Hepatic stellate cell (primary cell): Measurements from ENCODE around the gene FAM9C.
"Not testable (repeated sequence)": the region's sequence is repeated elsewhere in the genome, so short reads cannot be mapped to it uniquely, and the experiment has no call there.

Experiments
- DNase-seq: peaks from one replicate; pipeline ENCODE4 v3.0.0; 2011; ENCODE audit warnings: low spot score

The FAM9C gene

DNA sequence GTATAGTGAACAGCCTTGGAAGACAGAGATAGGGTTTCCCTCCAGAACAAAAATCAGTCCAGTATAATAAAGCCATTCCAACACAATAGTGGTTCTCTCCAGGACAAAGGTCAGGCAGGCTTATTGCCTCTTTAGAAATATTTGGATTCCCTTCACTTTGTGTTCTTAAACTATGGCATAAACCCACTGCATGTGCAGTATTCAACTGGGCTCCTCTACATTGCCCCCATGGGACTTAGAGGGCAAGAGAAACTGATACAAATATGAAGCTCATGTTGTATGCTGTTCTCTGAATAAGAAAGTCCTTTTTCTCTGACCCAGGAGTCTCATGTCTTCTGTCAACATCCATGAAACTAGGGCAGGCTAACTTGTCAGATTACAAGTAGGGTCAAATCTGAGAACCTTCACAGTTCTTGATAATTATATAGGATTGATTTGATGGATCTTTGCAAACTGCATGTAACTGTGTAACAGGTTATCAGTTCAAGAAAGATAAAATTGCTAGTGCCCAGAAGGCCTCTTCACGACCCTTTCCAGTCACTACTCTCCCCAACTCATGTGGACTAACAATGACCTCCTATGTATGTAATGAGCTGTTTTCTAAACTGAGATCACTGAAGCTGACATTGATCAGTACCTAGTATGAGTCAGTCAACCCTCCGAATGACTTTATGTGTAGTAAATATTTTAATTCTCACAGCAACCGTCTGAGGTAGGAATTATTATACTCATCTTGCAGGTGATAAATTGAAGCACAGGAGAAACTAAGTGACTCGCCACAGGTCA lies 31.9 kb upstream of the FAM9C start:
- no peak for DNase-seq

DNA sequence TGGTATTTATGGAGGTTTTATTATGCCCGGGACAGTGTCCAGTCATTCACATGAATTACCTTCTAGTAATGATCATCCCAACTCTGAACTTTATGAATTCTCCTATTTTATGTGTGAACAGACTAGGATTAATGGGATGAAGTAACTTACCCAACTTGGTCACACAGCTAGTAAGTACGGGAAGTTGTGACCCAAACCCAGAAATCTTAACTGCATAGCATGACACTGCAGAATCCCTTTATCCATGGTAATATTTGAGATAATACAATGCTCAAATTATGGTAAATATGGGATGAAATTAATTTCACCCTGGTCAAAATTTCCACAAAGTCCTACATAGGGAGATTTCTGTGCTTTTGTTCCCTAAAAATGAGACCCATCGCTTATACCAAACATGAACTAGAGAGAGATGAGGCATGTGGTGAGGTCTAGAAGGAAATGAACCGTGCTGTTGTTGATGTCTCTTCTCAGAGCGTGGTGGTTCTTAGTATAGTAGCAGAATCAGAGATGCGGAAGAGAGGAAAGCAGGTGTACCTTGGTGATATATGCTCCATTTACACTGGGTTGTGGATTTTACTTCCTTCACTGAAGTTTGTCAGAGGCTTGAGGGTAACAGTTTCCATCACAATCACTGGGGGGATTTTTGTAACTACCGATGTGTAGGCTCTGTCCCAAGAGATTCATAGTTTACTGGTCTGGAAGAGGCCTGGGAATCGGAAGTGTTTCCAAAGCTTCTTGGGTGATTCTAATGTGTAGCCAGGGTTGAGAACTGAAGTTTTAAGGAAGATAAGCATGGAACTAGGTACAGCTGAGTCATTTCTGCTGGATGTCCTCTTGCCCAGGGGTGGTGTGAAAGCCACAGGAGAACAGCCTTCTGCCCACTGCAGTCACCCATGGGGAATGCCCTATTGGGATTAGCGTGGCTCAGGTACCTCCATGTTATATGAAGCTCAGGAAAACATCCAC lies 30.2 kb upstream of the FAM9C start:
- DNase-seq, result no peak

DNA sequence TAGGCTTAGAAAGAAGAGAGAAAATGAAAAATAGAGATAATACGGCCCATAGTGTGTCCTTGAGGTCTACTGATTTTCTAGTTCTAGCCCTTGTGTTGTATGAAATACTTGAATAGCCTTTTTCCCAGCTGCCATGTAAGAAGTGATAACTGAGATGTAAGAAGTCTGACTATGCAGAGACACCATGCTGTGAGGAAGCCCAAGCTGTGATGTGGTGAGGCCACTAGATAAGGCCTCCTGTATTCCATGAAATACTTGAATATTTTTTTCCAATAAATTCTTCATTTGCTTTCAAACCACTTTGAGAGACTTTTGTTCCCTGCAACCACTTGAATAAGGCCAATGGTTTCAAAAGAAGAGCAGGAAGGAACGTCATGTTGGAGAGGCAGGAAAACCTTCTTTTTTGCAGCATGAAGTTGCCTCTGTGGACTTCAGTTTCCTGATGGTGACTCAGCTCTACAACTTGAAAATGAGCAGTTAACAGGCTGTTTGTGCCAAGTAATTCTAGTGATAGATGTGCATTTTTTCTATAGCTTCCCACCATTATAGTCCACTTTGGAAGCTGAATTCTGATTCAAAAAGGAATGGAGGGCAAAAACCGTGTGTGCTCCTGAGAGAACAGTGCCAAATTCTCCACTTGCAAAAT lies 25.5 kb upstream of the FAM9C start:
- DNase-seq, result no peak

DNA sequence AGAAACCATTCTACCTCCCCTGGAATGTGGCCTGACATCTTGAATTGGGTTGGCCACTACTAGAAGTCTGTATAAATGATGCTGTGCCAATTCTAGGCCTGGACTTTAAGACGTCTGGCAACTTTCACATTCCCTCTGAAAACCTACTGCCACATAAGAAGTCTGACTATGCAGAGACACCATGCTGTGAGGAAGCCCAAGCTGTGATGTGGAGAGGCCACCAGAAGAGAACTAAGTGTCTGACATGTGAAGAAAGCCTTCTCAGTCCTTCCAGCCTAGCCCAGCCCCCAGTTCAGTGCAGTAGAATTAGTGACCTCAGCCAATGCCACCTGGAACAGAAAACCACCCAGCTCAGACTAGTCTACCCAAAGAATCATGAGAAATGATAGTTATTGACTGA lies 24.2 kb upstream of the FAM9C start:
- DNase-seq, result no peak

DNA sequence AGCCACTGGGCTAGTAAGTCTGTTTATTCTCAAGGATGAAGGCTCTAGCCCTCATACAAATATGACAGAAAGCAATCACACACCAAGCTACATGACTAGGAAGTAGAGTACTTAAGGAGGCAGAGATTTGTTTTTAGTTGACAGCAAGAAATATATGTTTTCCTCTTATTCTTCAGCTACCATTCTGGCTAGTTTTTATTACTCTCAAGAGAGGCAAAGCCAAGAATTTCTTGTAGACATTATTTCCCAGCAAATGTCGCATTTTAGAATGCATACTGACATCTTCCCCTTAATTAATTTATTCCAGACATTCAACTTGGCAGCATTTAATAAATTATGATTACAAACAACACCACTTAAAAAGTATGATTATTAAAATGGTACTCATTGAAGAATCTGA lies 23.4 kb upstream of the FAM9C start:
- no peak for DNase-seq

DNA sequence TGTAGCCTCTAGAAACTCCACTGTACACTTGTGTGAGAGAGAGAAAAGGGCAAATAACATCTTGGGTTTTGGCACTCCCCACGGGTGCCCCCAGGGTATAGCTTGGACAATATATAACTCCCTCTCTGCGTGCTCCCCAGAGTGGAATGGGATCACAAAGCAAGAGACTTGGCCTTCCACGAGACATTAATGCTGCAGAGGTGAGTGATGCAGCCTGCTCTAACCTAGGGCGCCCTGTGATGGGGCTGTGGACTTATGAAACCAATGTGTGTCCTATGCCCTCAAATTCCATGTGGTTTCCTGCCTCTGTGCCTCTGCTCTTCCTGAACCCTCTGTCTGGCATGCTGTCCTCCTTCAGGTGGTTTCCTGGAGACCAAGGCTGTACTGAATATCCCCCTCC lies 22.0 kb upstream of the FAM9C start:
- no peak for DNase-seq

DNA sequence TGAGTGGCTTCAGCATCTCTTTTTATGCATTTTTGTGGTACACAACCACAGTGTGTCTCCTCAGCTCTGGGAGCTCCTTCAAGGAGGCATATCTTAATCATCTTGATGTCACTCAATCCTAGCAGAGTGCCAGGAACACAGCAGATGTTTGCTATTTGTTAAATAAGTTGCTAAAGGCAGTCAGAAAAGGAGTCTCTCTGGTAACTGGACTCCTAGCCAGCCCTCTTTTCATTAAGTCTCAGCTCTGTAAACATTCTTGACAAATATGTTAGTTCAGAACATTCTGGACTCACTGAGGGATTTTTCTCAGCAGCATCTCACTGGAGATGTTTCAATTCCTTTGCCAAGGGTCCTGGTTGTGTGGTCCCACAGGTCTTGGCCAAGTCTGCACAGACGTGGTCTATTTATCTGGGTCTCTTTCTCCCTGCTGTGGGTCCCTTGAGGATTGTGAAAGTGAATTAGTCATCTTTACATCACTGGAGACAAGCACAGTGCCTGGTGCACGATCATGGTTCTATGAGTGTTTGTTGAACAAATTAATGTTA lies 20.3 kb upstream of the FAM9C start:
- DNase-seq, result no peak

DNA sequence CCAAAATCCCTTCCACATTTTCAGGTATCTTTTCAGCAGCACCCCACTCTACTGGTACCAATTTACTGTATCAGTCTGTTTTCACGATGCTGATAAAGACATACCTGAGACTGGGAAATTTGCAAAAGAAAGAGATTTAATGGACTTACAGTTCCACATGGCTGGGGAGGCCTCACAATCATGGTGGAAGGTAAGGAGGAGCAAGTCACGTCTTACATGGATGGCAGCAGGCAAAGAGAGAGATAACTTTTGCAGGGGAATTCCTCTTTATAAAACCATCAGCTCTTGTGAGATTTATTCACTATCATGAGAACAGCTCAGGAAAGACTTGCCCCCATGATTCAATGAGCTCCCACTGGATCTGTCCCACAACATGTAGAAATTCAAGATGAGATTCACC lies 18.7 kb upstream of the FAM9C start:
- not testable (repeated sequence) for DNase-seq

DNA sequence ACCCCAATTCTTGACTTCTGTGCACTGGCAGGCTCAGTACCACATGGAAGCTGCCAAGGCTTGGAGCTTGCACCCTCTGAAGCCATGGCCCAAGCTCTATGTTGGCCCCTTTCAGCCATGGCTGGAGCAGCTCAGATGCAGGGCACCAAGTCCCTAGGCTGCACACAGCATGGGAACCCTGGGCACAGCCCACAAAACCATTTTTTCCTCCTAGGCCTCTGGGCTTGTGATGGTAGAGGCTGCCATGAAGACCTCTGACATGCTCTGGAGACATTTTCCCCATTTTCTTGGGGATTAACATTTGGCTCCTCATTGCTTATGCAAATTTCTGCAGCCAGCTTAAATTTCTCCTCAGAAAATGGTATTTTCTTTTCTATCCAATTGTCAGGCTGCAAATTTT lies 17.9 kb upstream of the FAM9C start:
- DNase-seq, result not testable (repeated sequence)

DNA sequence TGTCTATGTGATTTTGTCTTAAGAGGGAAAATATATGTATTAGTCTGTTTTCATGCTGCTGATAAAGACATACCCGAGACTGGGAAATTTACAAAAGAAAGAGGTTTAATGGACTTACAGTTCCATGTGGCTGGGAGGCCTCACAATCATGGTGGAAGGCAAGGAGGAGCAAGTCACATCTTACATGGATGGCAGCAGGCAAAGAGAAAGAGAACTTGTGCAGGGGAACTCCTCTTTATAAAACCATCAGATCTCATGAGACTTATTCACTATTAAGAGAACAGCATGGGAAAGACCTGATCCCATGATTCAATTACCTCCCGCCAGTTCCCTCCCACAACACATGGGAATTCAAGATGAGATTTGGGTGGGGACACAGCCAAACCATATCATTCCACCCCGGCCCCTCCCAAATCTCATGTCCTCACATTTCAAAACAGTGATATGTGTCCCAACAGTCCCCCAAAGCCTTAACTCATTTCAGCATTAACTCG lies 16.8 kb upstream of the FAM9C start:
- not testable (repeated sequence) for DNase-seq

DNA sequence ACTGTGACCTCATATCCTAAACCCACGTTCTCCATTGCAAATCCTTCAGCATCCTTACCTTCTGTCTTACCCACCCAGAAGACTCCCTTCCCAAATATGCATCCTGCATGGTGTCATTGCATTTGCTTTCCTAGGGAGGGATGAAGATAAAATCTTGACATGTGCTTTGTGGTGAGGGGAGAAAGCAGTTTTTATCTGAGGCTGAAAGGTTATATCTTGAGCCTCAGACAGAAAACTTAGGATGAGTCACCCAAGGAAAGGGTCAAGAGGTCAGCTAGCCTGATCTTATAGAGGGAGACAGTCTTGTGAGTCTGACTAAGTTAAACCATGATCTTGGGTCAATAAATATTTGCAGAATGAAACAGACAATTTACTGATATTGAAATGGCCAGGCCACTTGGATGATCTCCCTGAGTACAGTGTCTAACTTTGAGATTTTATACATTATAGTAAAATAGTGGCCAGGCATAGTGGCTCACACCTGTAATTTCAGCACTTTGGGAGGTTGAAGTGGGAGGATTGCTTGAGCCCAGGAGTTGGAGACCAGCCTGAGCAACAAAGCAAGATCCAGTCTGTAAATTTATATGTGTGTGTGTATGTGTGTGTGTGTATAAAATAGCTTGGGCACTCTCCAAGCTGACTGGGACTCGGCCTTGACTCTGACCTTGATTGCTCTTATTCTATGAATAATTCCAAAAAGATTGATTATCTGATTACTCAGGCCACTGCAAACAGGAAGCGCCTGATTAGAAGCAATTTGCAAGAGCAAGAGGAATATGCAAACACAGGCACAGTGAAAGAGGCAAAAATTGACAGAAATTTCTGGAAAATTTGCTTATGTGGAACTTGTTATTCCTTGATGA lies 15.4 kb upstream of the FAM9C start:
- no peak for DNase-seq

DNA sequence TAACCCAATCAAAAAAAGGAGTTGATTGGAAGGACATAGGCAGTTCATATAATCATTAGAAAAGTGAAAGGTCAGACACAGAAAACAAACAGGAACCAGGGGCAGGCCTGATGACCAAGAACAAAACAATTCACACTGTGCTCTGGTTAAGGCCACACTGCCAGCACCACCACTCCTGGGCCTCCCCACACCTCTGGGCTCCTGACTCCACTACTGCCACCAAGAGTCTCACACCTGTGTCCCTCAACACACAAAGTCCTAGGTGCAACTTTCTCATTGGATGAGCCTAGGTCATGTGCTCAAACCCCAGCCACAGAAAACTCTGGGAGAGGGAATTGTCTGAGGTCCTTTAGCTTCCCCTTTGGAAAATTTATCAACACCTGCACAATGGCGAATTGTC lies 11.1 kb upstream of the FAM9C start:
- DNase-seq, result no peak

DNA sequence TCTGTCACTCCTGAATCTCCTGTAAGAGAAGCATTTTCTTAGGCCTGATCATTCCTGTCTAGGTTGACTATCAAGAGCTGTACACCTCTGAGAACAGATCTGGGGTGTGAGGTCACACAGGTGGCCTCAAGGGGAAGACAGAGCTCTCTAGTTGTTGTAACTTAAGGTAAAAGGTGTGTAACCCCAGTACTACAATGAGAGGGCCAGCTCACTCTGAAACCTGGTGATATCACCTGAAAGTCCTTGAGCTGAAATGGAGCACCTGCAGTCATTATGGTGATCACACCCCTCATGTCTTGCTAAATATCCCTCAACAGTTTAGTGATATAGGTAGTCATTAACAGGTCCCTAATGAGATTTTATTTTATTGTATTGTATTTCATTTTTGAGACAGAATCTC lies 8.8 kb upstream of the FAM9C start:
- DNase-seq, result no peak

DNA sequence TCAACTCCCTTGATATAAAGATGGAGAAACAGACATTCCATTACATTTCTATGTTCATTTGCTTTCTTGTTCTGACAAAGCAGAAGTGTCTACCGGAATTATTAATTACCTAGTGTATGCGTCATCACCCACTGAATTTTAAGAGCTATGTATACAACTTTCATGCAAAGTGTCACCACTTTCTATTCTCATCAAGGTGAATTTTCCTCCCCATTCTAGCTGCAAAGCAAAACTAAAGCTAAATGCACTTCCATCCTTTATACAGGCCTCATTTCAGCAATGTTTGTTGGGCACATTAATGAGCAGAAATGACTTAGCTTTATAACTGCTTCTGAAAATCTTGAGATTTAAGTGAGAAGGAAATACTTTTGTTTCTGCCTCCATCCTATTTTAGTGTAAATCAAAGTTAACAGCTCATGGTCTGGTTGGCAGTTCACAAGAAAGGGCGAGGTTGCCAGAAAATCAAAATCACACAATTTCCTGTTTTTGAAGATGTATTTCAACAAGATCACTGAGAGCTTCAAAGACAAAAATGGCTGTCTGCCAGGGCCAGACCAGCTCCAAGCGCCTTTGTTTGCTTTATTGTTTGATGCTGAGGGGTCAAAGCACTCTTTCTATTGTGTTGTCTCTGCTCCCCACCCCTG lies 7.2 kb upstream of the FAM9C start:
- no peak for DNase-seq

DNA sequence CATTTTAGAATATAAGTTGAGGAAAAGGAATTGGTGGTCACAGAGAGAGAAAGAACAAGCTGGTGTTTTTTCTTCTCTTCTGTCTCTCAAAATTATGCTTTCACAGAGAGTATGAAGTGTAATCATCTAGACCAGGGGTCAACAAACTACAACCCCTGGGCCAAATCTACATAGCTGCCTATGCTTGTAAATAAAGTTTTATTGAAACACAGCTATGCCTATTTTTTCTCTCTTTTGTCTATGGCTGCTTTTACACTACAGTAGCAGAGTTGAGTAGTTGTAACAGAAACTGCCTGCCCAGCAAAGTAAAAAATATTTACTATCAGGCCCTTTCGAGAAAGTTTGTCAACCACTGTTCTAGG lies 6.7 kb upstream of the FAM9C start:
- no peak for DNase-seq

DNA sequence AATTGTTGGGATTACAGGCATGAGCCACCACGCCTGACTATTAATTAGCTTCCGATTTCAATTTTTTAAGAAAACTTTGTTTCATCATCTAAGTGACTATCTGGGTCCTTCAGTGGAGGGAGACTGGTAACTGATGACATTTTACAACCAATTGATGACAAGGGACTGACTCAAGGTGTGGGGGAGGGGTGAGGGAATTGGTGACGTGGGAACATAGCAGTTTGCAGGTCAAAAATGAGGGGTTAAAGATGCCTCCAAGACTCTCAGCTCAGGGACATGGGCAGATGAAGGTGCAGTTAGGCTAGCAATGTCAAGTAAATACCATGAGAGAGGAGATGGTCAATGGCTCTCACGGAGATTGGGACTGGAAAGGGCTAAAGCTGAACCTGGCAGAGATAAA lies 5.7 kb upstream of the FAM9C start:
- DNase-seq, result no peak

DNA sequence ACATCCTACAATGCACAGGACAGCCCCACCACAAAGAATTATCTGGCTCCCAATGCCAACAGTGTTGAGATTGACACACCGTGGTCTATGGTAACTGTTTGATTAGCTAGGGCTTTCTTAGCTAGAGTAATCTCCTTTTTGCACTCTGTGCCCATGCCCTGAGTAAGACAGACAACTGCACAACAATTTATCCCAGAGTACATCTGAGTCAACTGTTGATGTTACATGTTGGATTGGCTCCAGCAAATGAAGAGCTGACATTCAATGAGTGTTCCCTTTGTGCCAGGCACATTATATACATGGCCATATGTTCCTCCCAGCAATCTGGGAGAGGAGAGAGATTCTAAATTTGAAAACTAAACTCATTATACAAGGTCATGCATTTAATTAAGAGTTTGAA lies 3.9 kb upstream of the FAM9C start:
- no peak for DNase-seq

DNA sequence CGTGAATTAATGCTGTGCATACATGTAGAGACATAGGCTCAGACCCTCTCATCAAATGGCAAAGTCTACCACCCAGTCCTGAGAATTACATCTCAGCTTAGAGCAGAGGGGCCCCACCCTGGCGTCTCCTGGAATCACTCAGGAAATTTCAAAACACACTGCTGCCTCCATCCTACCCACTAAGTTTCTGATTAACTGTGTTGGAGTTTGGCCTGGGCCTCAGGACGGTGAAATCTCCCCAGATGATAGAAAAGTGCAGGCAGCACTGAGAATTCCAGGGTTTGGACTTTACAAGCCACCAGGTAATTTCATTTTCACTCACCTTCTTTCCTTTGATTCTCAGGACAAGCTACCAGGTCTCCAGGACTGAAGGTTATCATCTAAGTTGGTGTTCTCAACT lies 3.3 kb upstream of the FAM9C start:
- DNase-seq, result no peak

DNA sequence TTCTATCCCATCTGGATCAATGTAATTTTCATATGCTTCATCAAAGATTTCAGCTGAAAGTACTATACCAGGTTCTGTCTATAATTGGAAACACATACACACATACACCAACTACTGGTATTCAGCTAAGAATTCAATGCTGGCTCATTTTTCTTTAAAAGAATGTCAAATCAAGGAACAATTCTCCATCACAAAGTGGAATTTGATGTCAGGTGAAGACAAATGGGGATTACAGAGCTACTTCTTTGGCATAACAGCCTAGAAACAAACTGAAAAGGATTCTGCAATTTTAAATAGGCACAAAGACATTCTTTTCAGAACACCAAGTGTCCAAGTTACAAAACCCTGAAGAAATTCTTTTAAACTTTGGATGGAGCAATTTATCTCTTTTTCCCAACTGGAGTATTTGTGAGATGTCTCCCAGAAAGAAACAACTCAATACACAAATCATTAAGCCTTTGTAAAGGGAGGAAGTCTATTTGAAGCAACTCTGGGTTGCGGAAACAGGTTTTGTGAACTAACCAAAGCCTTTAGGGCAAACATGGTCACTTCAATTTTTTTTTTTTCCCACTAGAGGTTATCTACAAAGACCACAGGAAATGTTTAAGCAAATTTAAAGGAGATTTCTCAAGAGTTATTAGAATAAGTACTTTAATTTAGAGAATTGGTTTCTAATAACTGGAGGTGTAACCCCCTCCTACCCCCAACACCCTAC lies 1.9 kb upstream of the FAM9C start:
- DNase-seq, result no peak

DNA sequence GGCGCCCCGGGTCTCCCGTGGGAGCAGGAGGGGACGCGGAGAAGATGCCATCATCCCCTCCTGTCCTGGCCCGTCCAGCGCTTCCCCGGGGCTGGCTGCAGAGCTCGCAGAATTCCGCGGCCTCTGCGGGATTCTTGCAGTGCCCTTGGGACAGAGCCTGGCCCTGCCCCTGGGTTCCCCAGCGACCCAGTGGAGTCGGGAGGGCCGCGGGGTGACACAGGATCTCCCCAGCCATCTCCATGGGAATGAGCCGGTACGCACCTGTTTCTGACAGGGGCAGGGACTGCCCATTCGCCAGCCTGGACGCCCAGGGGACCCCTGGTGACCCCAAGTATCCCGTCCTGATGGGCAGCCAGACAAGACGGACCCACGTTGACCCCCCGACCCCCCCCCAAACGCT lies 482 bp downstream of the FAM9C start:
- DNase-seq, result no peak
